NCI-H1048 (cell line): Measurements from ENCODE around the gene TM4SF20.
"Not testable (repeated sequence)": the region's sequence is repeated elsewhere in the genome, so short reads cannot be mapped to it uniquely, and the experiment has no call there.

Experiments
- DNase-seq: peaks from one replicate; lab custom pipeline; 2025; lab: John Stamatoyannopoulos, UW

Gene TM4SF20

DNA sequence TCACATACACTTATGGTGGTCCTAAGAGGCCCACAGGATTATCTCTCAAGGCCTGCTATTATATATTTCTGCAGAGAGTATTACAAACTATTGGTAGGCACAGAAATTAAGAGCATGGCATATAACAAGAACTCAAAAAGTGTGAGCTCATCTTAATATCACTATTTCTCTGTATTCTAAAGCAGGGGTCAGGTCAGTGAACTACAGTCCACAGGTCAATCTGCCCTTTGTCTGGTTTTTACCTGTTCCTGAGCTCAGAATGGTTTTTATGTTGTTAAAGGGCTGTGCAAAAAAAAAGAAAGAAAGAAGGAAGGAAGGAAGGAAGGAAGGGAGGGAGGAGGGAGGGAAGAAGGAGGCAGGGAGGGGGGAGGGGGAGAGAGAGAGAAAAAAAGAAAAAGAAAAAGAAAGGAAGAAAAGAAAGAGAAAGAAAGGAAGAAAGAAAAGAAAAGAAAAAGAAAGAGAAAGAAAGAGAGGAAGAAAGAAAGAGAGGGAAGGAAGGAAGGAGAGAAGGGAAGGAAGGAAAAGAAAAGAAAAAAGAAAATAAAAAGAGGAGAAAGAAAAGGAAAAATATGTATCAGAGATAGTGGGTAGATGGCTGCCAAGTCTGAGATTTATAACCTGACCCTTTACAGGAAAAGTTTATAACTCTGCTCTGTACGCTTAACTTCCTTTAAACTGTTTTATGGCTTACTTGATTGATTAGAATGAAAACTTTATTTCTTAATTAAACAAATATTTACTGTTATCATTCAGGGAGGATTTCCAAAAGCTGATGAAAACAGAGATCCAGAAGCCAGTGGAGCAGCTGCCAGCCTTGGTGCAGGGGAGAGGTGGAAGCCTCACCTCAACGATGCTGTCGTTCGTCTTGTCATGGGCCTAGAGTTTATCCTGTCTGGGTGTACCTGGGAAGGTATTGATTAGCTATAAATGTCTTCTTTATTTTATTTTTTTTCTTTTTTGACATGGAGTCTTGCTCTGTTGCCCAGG is 19.9 kb upstream of the TM4SF20 start:
- DNase-seq: no peak

DNA sequence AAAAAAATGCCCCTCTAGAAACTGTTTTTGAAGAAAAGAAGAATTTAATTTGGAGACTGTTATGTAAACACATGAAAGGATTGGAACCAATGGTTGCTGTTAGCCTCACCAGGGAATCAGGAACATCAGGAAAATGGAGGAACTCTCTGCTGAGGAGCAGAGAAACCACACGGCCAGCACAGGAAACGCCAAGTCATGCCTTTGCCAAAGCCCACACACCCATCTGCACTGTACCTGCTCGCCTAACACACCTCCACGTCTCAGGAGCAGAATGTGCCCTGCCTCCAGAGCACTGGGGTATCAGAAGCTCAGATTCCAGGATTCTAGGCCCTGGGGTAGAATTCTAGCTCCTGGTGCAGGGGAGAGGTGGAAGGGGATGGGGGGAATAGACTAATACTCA is 18.5 kb upstream of the TM4SF20 start:
- no peak for DNase-seq

DNA sequence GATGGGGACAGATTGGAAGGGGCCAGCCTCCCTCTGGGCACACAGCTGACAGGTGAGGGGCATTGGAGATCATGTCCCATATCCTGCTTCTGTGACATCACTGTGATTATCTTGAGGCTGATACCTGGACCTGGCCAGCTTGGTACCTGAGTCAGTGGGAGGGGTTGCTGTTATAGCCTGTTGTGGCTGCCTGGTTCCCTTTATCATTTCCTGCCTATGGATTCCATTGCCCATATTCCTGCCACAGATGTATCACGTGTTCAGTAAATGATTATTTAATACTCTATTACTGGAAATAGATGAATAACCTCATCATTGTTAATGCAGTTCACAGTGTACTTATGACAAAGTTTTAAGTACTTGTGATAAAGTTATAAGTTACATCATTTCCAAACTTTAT is 16.4 kb upstream of the TM4SF20 start:
- DNase-seq: no peak

DNA sequence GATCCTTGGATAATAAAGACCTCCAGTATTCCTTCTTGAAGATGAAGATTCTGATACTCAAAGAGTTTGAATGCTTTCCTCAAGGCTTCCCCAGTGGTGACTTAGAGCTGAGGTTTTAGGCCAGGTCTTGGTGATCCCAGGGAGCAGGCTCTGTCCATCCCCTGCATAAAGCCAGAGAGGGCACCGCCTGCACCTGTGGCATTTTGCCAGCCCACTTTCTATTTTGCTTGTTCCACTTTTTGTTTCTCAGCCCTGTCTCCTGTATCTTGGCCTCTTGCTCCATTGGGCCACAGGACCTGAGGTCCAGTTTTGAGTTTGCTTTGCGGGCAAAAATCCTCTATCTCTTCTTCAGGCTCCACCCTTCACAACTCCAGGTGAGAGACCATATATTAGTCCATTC is 15.3 kb upstream of the TM4SF20 start:
- no peak for DNase-seq

DNA sequence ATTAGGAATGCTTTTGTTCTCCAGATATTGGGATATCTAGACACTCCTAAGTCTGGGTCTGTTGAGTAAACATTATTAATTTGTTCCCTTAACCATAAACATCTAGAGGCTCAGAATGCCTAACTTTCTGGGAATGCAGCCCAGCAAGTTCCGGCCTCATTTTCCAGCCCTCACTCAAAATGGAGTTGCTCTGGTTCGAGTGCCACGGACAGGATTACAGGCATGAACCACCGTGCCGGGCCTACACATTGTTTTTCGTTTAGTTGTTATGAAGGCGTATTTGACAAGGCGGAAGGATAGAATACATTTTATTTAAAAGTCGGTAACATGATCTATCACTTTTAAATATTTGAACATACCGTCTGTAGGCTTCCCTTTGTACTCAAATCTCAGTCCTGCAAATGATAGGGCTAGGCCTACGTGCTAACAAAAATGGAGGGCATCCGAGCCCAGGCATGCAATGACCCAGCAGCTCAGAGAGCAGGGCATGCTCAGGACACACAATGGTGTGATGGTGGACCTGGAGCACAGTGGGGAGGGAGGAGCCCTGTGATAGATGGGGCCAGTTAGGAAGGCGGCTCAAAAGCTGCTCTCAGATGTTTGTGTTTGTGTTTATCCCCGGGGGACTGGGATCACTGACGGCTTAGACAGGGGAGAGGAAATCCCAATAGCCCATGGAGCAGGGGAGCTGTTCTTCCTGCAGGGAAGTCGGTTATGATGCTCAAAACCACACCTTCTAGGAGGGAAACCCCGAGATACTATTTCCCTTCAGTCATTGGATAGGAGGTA is 11.6 kb upstream of the TM4SF20 start:
- no peak for DNase-seq

DNA sequence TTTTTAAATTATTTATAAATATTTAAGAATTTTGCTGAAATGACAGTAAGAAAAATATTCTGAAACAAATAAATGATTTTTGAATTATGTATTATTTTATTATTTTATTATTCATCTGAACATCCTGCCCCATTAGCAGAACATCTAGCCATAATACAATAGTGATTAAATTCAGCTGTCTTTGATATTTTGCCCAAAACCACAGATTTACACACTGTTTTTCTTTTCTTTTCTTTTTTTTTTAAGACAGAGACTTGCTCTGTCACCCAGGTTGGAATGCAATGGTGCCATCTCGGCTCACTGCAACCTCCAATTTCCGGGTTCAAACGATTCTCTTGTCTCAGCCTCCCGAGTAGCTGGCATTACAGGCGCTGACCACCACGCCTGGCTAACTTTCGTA is 10.6 kb upstream of the TM4SF20 start:
- DNase-seq: no peak

DNA sequence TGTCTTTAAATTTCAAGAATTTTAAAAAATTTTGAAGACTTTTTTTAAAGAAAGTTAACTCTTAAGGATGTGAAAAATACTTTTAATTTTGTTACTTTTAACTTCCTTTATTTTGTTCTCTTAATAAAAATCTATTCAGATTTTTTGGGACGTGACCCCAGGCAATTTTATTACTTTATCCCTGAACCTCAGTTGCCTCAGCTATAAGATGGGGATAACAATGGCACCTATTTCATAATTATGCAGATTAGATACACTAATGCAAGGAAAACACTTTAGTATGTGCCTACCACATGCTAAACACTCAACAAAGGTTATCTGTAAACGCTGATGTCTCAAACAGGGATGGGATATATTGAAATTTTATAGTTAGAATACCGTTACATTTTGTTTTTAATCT is 10.1 kb upstream of the TM4SF20 start:
- no peak for DNase-seq

DNA sequence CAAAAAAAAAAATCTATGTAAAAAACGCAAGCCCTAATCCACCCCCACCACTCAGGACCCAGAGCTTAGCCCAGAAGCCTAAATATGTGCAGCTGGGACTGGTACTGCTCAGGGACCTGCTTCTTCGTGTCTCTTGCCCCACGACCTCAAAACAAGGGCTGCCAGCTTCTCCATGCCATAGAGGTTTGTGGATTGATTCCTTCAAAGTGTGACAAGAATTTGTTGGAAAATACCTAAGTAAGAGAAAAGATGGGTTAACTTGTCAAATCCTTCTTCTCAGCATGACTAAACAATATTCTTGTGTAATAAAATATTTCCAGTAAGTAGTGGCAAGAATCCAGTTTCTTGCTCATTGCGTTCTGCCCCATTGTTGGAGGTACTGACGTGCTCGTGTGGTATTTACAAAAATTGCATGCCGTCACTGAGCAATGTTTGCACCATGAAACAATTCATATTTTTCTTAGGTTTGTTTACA is 9.5 kb upstream of the TM4SF20 start:
- DNase-seq: no peak

DNA sequence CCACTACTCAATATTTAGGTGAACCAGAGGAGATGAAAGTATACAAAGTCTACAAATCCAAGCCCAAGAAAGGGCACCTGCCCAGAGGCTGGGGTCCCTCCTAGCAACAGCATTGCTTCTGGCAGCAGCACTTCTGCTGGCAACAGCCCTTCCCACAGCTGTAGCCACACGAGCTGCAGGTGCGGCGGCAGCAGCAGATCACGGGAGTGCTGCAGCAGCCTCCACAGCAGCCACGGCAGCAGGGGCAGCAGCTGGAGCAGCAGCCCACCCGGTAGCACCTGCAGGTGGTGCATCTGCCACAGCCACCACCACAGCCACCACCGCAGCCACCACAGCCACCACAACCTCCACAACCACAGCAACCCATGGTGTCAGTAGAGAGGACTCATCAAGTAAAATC is 8.5 kb upstream of the TM4SF20 start, which contains the start of gene SCYGR1:
SCYGR1 (minus strand) TSS at position 367 of the 400 bp plus-strand sequence; CDS start at position 367, 0 bp downstream.
- DNase-seq: not testable (repeated sequence)

DNA sequence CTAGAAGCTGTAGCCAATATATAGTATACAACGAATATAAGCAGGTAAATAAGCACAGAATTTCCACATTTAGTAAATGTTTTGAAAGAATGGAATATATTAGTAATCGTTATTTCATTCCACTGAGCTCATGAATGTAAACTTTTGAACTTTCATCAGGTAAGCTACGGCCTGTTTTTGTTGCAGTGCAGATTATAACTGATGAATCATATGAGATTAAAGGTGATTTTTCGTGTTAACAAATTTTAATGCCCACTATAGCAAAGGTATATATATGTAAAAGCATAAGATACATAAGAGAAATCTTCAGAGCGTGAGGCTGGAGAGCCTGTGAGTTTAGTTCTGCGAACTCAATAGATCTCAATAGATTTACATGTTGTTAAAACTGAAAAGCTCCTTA is 7.5 kb upstream of the TM4SF20 start:
- DNase-seq: no peak

DNA sequence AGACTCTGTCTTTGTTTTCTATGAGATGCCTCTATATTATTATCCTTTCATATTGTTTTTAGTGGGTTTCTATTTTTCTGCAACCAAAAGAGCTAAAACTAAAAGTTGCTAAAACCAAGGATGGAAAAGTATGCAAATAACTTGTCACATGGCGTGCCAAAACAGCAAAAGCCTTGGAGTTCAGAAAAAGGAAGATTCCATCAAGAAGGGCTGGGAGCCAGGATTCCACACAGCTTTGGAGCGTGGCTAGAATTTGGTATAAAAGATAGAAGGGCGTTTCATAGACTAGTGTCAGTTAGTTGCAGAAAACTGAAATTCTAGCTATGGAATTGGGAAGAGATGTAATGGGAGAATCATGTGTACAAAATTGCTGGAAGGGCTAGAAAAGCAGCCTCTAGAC is 4.6 kb upstream of the TM4SF20 start:
- no peak for DNase-seq

DNA sequence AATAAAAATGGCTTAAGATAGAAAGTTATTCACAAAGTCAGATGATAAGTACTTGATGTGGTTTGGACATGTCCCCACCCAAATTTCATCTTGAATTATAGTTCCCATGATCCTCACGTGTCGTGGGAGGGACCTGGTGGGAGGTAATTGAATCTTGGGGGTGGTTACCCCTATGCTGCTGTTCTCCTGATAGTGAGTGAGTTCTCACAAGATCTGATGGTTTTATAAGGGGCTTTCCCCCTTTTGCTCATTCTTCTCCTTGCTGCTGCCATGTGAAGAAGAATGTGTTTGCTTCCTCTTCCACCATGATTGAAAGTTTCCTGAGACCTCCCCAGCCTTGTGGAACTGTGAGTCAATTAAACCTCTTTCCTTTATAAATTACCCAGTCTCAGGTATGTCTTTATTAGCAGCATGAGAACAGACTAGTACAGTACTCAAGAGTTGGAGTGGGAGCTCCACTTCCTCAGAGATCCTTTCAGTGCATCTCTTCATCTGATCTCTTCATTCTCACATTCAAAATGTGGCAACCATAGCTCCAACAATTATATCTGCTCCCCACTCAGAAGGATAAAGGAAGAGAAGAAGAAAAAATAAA is 3.2 kb upstream of the TM4SF20 start:
- not testable (repeated sequence) for DNase-seq

DNA sequence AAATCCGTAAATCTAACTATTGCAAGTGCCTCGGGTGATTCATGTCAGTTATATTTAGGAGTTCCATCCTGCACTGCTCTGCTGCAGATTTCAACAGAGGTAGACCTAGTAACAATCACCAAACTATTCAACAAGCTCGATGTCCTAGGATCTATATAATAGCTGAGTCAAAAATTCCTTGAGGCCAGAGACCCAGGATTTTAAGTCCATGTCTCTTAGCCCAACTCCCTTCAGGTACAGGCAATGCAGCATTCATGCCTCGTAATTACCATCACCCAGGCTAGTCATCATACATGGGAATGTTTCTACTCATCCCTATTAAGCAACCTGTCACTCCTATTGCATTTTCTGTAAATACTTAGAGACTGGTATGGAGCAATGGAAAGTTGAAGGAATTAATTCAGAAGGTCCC is 729 bp downstream of the TM4SF20 start:
- DNase-seq: no peak

DNA sequence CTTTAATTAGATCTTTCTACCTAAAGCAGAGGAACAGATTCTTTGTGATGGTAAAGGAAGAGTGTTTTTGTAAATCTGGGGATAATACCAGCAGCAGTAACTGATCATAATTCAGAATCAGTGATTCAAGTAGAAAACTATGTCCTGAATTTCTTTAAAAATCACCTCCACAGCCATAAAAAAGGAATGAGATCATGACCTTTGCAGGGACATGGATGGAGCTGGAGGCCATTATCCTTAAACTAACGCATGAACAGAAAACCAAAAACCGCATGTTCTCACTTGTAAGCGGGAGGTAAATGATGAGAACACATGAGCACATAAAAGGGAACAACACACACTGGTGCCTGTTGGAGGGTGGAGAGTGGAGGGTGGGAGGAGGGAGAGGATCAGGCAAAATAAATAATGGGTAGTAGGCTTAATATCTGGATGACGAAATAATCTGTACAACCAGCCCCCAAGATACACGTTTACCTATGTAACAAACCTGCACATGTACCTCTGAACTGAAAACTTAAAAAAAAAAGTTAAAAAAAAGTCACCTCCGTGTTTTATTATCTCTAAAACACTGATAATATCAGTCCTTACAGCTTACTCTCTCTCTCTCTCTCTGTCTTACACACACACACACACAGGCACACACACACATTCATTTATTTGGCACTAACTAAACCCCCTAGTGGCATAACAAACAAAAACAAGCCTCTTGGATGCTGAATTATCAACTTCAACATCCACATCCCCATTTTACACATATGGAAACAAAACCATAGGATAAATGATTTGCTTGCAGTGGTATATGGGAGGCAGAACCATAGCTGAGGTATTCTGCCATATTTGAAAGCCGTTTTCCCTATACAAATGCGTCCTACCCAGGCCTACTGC is 1.4 kb downstream of the TM4SF20 start:
- DNase-seq: no peak

DNA sequence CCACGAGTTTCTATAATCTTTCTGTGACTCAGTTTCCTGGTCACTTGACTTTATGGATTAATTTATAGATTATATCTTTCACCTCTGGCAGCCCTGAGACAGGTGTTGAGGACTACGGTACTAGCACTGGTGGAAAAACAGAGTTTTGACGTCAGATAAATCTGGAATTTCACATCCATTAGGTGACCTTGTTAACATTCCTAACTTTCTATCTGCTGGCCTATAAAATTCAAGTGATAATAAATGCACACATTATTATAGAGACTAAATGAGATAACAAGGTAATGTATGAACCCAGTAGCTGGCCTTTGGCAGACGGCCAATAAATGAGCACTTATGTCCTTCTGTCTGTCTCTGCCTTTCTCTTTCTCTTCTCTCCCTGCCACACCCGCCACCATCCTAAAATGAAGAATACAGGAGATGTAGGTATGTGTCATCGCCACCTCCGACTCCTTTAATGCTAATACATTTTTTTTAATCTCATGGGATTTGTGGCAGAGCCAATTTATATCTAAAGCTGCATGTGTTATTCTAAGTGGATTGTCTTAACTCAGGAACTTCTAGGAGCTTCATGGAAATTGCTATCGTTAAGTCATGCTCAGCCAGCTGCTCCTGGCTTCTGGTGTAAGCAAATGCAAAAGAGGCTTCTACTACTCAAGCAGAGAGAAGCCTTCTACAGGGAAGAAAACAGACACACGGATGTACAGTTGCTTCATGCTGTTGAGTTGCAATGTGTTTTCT is 2.3 kb downstream of the TM4SF20 start:
- no peak for DNase-seq

DNA sequence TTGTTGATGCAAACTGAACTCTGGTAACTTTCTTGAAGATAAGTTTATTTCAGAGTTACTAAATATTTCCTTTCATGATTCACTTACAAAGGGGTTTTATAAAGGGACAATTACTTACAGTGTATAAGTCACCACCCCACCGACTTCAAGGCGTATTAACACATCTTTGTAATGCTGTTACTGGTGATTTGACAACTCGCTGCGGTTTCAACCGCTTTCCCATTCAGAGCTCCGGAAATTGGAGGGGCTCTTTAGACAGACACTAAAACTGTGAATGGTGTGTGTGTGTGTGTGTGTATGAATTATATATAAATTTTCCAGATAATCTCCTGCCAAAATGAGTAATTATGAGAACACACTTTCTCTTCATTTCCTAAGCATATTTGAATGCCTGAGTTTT is 4.9 kb downstream of the TM4SF20 start:
- DNase-seq: no peak

DNA sequence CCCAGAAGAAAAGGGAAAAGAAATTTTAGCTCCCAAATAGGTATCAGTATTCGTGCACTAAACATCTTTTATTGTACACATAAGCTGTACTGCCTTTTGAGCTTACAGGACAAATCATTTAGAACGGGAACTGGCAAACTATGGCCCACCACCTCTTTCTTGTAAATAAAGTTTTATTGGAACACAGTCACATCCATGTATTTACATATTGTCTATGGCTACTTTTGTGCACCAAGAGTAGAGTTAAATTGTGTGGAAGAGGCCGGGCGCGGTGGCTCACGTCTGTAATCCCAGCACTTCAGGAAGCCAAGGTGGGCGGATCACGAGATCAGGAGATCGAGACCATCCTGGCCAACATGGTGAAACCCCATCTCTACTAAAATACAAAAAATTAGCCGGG is 5.7 kb downstream of the TM4SF20 start:
- DNase-seq: no peak

DNA sequence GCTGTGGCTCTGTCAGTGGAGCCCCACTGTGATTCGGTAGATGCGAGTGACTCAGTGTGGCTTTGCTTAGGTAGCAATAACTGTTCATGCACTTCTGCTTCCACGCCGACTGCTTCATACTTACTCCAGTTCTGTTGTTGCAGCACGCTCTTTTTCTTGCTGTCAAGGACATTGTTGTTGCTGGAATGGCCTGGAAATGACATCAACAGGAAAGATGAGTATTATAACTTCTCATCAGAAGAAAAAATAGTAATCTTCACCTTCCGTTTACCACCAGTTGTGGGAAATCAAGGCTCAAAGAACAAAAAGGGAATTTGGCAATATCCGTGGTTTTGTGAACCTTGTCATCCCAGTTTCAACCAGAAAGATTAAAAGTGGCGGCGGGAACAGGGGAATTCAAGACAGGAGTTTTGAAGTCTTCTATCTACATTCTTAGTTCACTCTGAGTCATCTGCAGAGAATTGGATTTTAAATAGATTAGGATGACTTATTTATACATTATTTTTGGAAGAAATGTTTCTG is 8.3 kb downstream of the TM4SF20 start:
- no peak for DNase-seq

DNA sequence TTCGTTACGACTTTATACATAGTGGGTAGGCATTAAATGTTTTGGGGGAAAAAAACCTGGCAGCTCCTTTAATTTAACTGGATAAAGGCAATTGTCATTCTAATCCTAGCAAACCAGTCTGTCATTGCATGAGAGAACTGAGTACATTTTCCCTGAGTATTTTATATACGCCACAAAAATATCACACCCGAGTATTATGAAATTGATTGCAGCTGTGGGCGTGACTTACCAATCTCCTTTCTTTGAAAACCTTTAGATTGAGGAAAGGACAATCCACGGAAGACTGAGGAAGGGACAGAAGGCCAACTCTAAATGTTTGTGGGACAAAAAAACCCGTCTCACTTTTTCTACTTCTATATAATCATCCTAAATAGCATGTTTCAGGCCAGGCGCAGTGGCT is 9.0 kb downstream of the TM4SF20 start:
- DNase-seq: no peak

DNA sequence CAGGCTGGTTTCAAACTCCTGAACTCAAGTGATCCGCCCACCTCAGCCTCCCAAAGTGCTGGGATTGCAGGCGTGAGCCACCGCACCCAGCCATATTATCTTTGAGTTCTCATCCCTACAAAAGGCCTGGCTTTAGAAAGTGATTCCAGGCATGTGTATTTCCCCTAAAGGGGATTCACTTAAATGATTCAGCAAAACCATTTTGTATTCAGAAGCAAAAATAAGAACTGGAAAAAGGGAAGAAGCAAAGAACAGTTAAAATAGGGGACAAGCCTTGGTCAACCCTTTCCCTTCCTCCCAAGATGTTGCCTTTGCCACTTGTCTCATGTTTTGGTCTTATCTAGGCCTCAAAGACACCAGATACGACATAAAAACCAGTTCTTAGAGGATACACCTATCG is 10.5 kb downstream of the TM4SF20 start:
- no peak for DNase-seq

DNA sequence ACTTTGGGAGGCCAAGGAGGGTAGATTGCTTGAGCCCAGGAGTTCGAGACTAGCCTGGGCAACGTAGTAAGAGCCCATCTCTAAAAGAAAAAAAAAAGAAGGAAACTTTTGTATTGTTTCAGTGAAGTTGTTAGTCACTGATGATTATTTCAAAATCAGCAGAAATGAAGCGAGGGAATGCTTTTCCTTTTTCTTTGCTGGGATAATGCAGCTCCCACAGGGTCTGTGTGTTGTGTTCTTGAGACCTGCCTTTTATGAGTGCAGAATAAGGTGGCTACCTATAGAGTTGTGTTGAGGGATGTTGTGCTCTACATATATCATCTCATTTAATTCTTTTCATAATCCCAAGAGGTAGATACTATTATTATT is 11.7 kb downstream of the TM4SF20 start:
- no peak for DNase-seq
